Heart left ventricle (tissue), 16 donors: ENCODE measurements around the gene CCDC69. TPM values are rescaled to one million over a fixed set of nuclear protein-coding genes. Genes with fewer than 3 reads are reported as not detected.

Source experiments
- ATAC-seq, 4 donors: fragments of 200-7000 bp; cut with Tn5 transposase; one replicate each; pipeline ENCODE4 v1.9.1; 2020 to 2022; ENCODE audit warnings: moderate library complexity in 4 of 4, mild to moderate bottlenecking in 3 of 4, moderate number of reproducible peaks in 1 of 4
- DNase-seq, 5 donors: peaks; one replicate each; pipeline ENCODE4 v3.0.0-alpha.2; 2020
- H3K27ac ChIP-seq, 12 donors: fragments of 200-600 bp; sonication (generic) in 4 of 12; one replicate each; pipeline versions ENCODE4 v1.5.0 to v1.8.0; 2016 to 2022; ENCODE audit warnings: mild to moderate bottlenecking in 2 of 12
- H3K27me3 ChIP-seq, 9 donors: fragments of 200-600 bp; sonication (generic) in 2 of 9; one replicate each; pipeline versions ENCODE4 v1.5.1 to v1.8.0; 2016 to 2022; ENCODE audit warnings: mild to moderate bottlenecking in 3 of 9
- H3K36me3 ChIP-seq, 9 donors: fragments of 200-600 bp; sonication (generic) in 2 of 9; one replicate each; pipeline versions ENCODE4 v1.5.0 to v1.8.0; 2018 to 2022; ENCODE audit warnings: mild to moderate bottlenecking in 2 of 9
- H3K4me1 ChIP-seq, 12 donors: fragments of 200-600 bp; sonication (generic) in 4 of 12; one replicate each; pipeline versions ENCODE4 v1.5.0 to v1.8.0; 2016 to 2022; ENCODE audit warnings: mild to moderate bottlenecking in 3 of 12
- H3K4me3 ChIP-seq, 12 donors: fragments of 200-600 bp; sonication (generic) in 4 of 12; one replicate each; pipeline versions ENCODE4 v1.5.0 to v1.8.0; 2017 to 2022; ENCODE audit warnings: mild to moderate bottlenecking in 9 of 12, moderate library complexity in 4 of 12
- H3K9me3 ChIP-seq, 12 donors: fragments of 200-600 bp; sonication (generic) in 4 of 12; one replicate each; pipeline versions ENCODE4 v1.5.0 to v1.8.0; 2016 to 2022; ENCODE audit warnings: mild to moderate bottlenecking in 1 of 12
- CTCF ChIP-seq, 12 donors: fragments of 200-600 bp; sonication (generic) in 4 of 12; IDR thresholded peaks; one replicate each; pipeline versions ENCODE4 v1.5.0 to v1.8.0; 2018 to 2022; ENCODE audit warnings: antibody characterized with exemption in 12 of 12, mild to moderate bottlenecking in 5 of 12
- POLR2A ChIP-seq, 2 donors: fragments of 450-650 bp; IDR thresholded peaks; one replicate each; pipeline ENCODE4 v1.6.1; 2017; ENCODE audit warnings: antibody characterized with exemption in 2 of 2, mild to moderate bottlenecking in 2 of 2, moderate library complexity in 2 of 2
- WGBS, 4 donors: extraction: QIAGEN DNeasy Blood & Tissue Kit in 2 of 4; methylation state at CpG; one replicate each; pipeline versions ENCODE4 v1.1.5 to v1.1.7; 2013 to 2018; 5-methylcytosine and 5-hydroxymethylcytosine counted together
- intact Hi-C, 10 donors: fragments of 100-400 bp; cut with DNase I; formaldehyde crosslinking; loops; one replicate each; pipeline versions ENCODE4 v1.11.1 to v1.14.2; 2022
- polyA plus RNA-seq, 2 donors: library from polyadenylated mRNA; stranded (reverse); fragments of 200-250 nt; gene quantifications; one replicate each; pipeline ENCODE4 v1.2.3, GENCODE V29; 2013
- total RNA-seq, 9 donors: library from RNA; depleted of rRNA in 2 of 9; stranded (reverse); fragments of >200 nt in 2 of 9; fragmentation: NEBNext Ultra II Directional in 3 of 9; extraction: Animal tissue kit (Norgen Biotek cat#: 25700) in 3 of 9; gene quantifications; one replicate each; pipeline versions ENCODE4 v1.1.0 to v1.2.4, GENCODE V29; 2016 to 2023
- donor health status: ischemic (EF 13 %, LVEDD 7.1; RV severe dilation, severe dysfunction).
- donor health status: healthy with polysubstance abuse.
- donor health status: DM: no; HTN: yes; CAD: no.
- donor health status: DM: no; HTN: no; CAD: no.
- donor health status: ischemic (EF 25% LVEDD 6.9; RV normal size, moderate dysfunction).
- donor health status: ischemic (EF 25% LVEDD 5.7; RV mildly dilated, moderate dysfunction).
- donor health status: healthy.
- donor health status: DM: yes; HTN: yes; CAD: no.
- donor health status: ischemic (EF 35%, LVEDD 5.7; RV mildly dilated, moderate dysfunction).
- donor health status: nonischemic (EF 11% LVEDD 7.7; RV severe dilation, severe dysfunction).
- donor health status: DM: yes; HTN: yes; CAD: no.
- donor health status: PGD.
- donor health status: ischemic (EF 29% LVEDD 5.4; RV normal size, mild dysfunction).
- donor health status: nonischemic (EF 23%, LVEDD 6.1; RV moderate dilation, normal function).

CCDC69 gene
- total and polyA plus RNA-seq, 11 donors: 82.5 to 245 (median 119) TPM

- peak; percentile 79 to 92 (median 84) for ATAC-seq
- Histone ChIP-seq H3K27ac (peak overlapping the region; percentile 26 to 78 (median 65)), H3K36me3 (peaks cover 0 to 93% (median 61%) of the 10 kb centered on the region in 9 donors), H3K27me3 (no peaks in the 10 kb centered on the region), H3K4me3 (peak overlapping the region in 2 of 12 donors; percentile 4 to 10), H3K4me1 (peaks cover 3 to 80% (median 44%) of the 10 kb centered on the region in 12 donors), H3K9me3 (no peaks in the 10 kb centered on the region)
- intact Hi-C loops: no loop called here
- WGBS, 4 donors: 13 to 19% (median 15%) methylated on average over 15 of the region's 15 CpGs
- DNase-seq: peak in 4 of 5 donors; percentile 56 to 67 (median 63)
- TF ChIP-seq CTCF (IDR thresholded peaks at IDR 0.05): no peak
- TF ChIP-seq POLR2A (IDR thresholded peaks at IDR 0.05): no peak
Measured at GRCh38 chr5:151141535-151141934, 82.4 kb downstream of the CCDC69 start.

- ATAC-seq (peak; percentile 28 to 50 (median 47)), DNase-seq (no peak)
- 43 to 56% (median 48%) methylated on average over 6 to 7 of the region's 7 CpGs for WGBS, 4 donors
- peaks cover 3 to 74% (median 38%) of the 10 kb centered on the region in 12 donors for H3K4me1 ChIP-seq
- H3K27ac ChIP-seq: peak overlapping the region; percentile 26 to 78 (median 65)
- peaks cover 0 to 93% (median 63%) of the 10 kb centered on the region in 9 donors for H3K36me3 ChIP-seq
- H3K4me3 ChIP-seq: peak overlapping the region in 1 of 12 donors; percentile 4
- TF ChIP-seq POLR2A (IDR thresholded peaks at IDR 0.05): no peak
- no peak for TF ChIP-seq CTCF (IDR thresholded peaks at IDR 0.05)
- no peaks in the 10 kb centered on the region for H3K27me3 ChIP-seq
- no peaks in the 10 kb centered on the region for H3K9me3 ChIP-seq
- intact Hi-C loops: no loop called here
Measured at GRCh38 chr5:151140686-151141459, 83.0 kb downstream of the CCDC69 start.

GRCh38 chr5:151139646-151140045 is 84.2 kb downstream of the CCDC69 start:
- no peak overlapping the region for H3K4me3 ChIP-seq
- no peak for TF ChIP-seq POLR2A (IDR thresholded peaks at IDR 0.05)
- TF ChIP-seq CTCF (IDR thresholded peaks at IDR 0.05): no peak
- no peak for ATAC-seq
- peak overlapping the region in 1 of 12 donors; percentile 43 for H3K27ac ChIP-seq
- peaks cover 3 to 61% (median 30%) of the 10 kb centered on the region in 12 donors for H3K4me1 ChIP-seq
- WGBS, 4 donors: 92 to 98% (median 97%) methylated on average over 3 of the region's 3 CpGs
- H3K36me3 ChIP-seq: peaks cover 0 to 93% (median 64%) of the 10 kb centered on the region in 9 donors
- intact Hi-C loops: no loop called here
- DNase-seq: no peak
- no peaks in the 10 kb centered on the region for H3K9me3 ChIP-seq
- H3K27me3 ChIP-seq: no peaks in the 10 kb centered on the region

GRCh38 chr5:151139015-151139414 is 84.9 kb downstream of the CCDC69 start:
- intact Hi-C loops: no loop called here
- Histone ChIP-seq H3K9me3 (no peaks in the 10 kb centered on the region), H3K36me3 (peaks cover 0 to 93% (median 70%) of the 10 kb centered on the region in 9 donors), H3K27ac (peak overlapping the region in 1 of 12 donors; percentile 43), H3K27me3 (no peaks in the 10 kb centered on the region), H3K4me1 (peaks cover 3 to 55% (median 29%) of the 10 kb centered on the region in 12 donors), H3K4me3 (no peak overlapping the region)
- DNase-seq (no peak), ATAC-seq (no peak)
- 90 to 93% (median 92%) methylated on average over 8 of the region's 8 CpGs for WGBS, 4 donors
- no peak for TF ChIP-seq CTCF (IDR thresholded peaks at IDR 0.05)
- TF ChIP-seq POLR2A (IDR thresholded peaks at IDR 0.05): no peak
